Uterus (tissue), 4 donors: ENCODE measurements around the gene TAC3. TPM values are rescaled to one million over a fixed set of nuclear protein-coding genes. Genes with fewer than 3 reads are reported as not detected.

Source experiments
- DNase-seq, 2 donors: peaks; one replicate each; pipeline ENCODE4 v3.0.0-alpha.2; 2019 to 2020
- H3K27ac ChIP-seq, 2 donors: fragments of 200-600 bp; sonication (generic); 1 replicate in 1 of 2; 2 replicates in 1 of 2; pipeline ENCODE4 v1.5.1; 2016 to 2018
- H3K27me3 ChIP-seq, 2 donors: fragments of 200-600 bp; sonication (generic); one replicate each; pipeline ENCODE4 v1.5.1; 2018 to 2019; ENCODE audit warnings: control low read depth in 1 of 2
- H3K36me3 ChIP-seq, 2 donors: fragments of 200-600 bp; sonication (generic); one replicate each; pipeline ENCODE4 v1.5.1; 2019; ENCODE audit warnings: control low read depth in 1 of 2
- H3K4me1 ChIP-seq, 2 donors: fragments of 200-600 bp; sonication (generic); one replicate each; pipeline ENCODE4 v1.5.1; 2018 to 2019; ENCODE audit warnings: control low read depth in 1 of 2
- H3K4me3 ChIP-seq, 2 donors: fragments of 200-600 bp; sonication (generic); 1 replicate in 1 of 2; 2 replicates in 1 of 2; pipeline ENCODE4 v1.5.1; 2018 to 2019; ENCODE audit warnings: mild to moderate bottlenecking in 1 of 2
- H3K9me3 ChIP-seq, 2 donors: fragments of 200-600 bp; sonication (generic); one replicate each; pipeline ENCODE4 v1.5.1; 2019; ENCODE audit warnings: control low read depth in 1 of 2
- CTCF ChIP-seq, 4 experiments: fragments of 200-600 bp in 2 of 4; fragments of 450-650 bp in 2 of 4; sonication (generic) in 2 of 4; IDR thresholded peaks; one replicate each; pipeline ENCODE4 v1.5.1; 2016 to 2019; ENCODE audit warnings: antibody characterized with exemption in 4 of 4, mild to moderate bottlenecking in 2 of 4, moderate library complexity in 1 of 4
- POLR2A ChIP-seq, 2 donors: fragments of 450-650 bp; IDR thresholded peaks; one replicate each; pipeline ENCODE4 v1.6.1; 2016; ENCODE audit warnings: antibody characterized with exemption in 2 of 2, mild to moderate bottlenecking in 1 of 2, moderate library complexity in 1 of 2
- intact Hi-C: fragments of 100-400 bp; cut with DNase I; formaldehyde crosslinking; loops from one replicate; pipeline ENCODE4 v1.15.1; 2023; ENCODE audit warnings: low total_unique reads
- total RNA-seq, 4 donors: library from RNA; depleted of rRNA in 3 of 4; stranded (reverse); fragments of >200 nt in 3 of 4; gene quantifications; one replicate each; pipeline versions ENCODE4 v1.1.0 to v1.2.4, GENCODE V29; 2014 to 2023
- donor health status: DM: yes; HTN: yes; CAD: no.

Gene TAC3
- total RNA-seq, 4 donors from 2014 or later = not detected

GRCh38 chr12:57046947-57047890 is 30.9 kb upstream of the TAC3 start:
- intact Hi-C loops = no loop called here
- DNase-seq = no peak
- Histone ChIP-seq H3K4me3 (no peak overlapping the region), H3K36me3 (no peaks in the 10 kb centered on the region), H3K27ac (no peak overlapping the region), H3K9me3 (no peaks in the 10 kb centered on the region), H3K4me1 (no peaks in the 10 kb centered on the region), H3K27me3 (no peaks in the 10 kb centered on the region)
- no peak for TF ChIP-seq CTCF (IDR thresholded peaks at IDR 0.05)
- no peak for TF ChIP-seq POLR2A (IDR thresholded peaks at IDR 0.05)

GRCh38 chr12:57046086-57046791 is 29.9 kb upstream of the TAC3 start:
- Histone ChIP-seq H3K36me3 (no peaks in the 10 kb centered on the region), H3K4me3 (no peak overlapping the region), H3K27me3 (no peaks in the 10 kb centered on the region), H3K4me1 (no peaks in the 10 kb centered on the region), H3K9me3 (no peaks in the 10 kb centered on the region), H3K27ac (no peak overlapping the region)
- no peak for DNase-seq
- intact Hi-C loops = no loop called here
- TF ChIP-seq POLR2A (IDR thresholded peaks at IDR 0.05) (no peak), CTCF (IDR thresholded peaks at IDR 0.05) (no peak)

GRCh38 chr12:57044889-57045288 is 28.6 kb upstream of the TAC3 start:
- Histone ChIP-seq H3K9me3 (no peaks in the 10 kb centered on the region), H3K27ac (no peak overlapping the region), H3K4me3 (no peak overlapping the region), H3K4me1 (no peaks in the 10 kb centered on the region), H3K27me3 (no peaks in the 10 kb centered on the region), H3K36me3 (no peaks in the 10 kb centered on the region)
- intact Hi-C loops = no loop called here
- no peak for DNase-seq
- TF ChIP-seq CTCF (IDR thresholded peaks at IDR 0.05) = no peak
- no peak for TF ChIP-seq POLR2A (IDR thresholded peaks at IDR 0.05)

- intact Hi-C loops = no loop called here
- H3K4me1 ChIP-seq = no peaks in the 10 kb centered on the region
- no peaks in the 10 kb centered on the region for H3K27me3 ChIP-seq
- no peak overlapping the region for H3K27ac ChIP-seq
- no peak overlapping the region for H3K4me3 ChIP-seq
- H3K9me3 ChIP-seq = no peaks in the 10 kb centered on the region
- no peak for DNase-seq
- TF ChIP-seq CTCF (IDR thresholded peaks at IDR 0.05) (no peak), POLR2A (IDR thresholded peaks at IDR 0.05) (no peak)
- H3K36me3 ChIP-seq = no peaks in the 10 kb centered on the region
Observed at GRCh38 chr12:57044468-57044867, 28.1 kb upstream of the TAC3 start.

- no peak for TF ChIP-seq CTCF (IDR thresholded peaks at IDR 0.05)
- TF ChIP-seq POLR2A (IDR thresholded peaks at IDR 0.05) = no peak
- Histone ChIP-seq H3K27ac (no peak overlapping the region), H3K9me3 (no peaks in the 10 kb centered on the region), H3K27me3 (no peaks in the 10 kb centered on the region), H3K4me3 (no peak overlapping the region), H3K36me3 (no peaks in the 10 kb centered on the region), H3K4me1 (no peaks in the 10 kb centered on the region)
- DNase-seq = no peak
- intact Hi-C loops = no loop called here
Observed at GRCh38 chr12:57042695-57043094, 26.4 kb upstream of the TAC3 start.
